Activated CD4-positive, alpha-beta T cell treated with anti-CD3 and anti-CD28 coated beads, Interleukin-2, amount 50 U/mL, for 24 hours (primary cell): ENCODE measurements around the gene MAP1LC3B.

Experiments used
- DNase-seq, 2 donors: peaks; one replicate each; pipeline ENCODE4 v3.0.0-alpha.2; 2020; ENCODE audit warnings: low read depth in 1 of 2, low spot score in 1 of 2

Gene MAP1LC3B

GRCh38 chr16:87426423-87427215, 34.5 kb downstream of the MAP1LC3B start:
- DNase-seq: no peak

- no peak for DNase-seq
Observed at GRCh38 chr16:87431926-87432325, 39.8 kb downstream of the MAP1LC3B start.

DNA sequence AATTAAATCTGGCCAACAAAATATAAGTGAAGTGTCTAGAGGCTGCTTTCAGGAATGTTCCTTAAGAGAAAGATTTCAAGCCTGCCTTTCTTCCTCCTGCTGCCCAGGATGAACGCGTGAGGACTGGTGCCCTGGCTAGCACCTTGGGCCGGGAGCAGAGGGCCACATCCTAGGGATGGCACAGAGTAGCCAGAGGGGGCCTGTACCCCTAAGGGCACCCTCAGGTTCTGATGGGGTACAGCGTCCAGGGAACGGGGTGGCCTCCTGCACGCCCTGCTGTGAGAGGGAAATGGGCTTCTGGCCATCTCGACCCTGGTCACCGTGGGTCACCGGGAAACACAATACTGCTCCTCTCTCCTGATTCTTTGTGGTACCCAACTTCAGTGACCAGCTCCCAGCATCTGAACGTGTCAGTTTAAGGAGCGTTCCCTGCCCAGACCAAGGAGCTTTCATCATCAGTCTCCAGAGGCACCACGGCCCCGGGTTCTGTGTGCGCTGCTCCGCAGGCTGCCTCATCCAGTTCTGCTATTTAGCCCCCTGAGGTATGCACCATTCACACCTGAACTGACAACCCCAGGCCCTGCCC, 40.3 kb downstream of the MAP1LC3B start:
- DNase-seq: no peak

- no peak for DNase-seq
Observed at GRCh38 chr16:87434146-87434667, 42.1 kb downstream of the MAP1LC3B start.

DNA sequence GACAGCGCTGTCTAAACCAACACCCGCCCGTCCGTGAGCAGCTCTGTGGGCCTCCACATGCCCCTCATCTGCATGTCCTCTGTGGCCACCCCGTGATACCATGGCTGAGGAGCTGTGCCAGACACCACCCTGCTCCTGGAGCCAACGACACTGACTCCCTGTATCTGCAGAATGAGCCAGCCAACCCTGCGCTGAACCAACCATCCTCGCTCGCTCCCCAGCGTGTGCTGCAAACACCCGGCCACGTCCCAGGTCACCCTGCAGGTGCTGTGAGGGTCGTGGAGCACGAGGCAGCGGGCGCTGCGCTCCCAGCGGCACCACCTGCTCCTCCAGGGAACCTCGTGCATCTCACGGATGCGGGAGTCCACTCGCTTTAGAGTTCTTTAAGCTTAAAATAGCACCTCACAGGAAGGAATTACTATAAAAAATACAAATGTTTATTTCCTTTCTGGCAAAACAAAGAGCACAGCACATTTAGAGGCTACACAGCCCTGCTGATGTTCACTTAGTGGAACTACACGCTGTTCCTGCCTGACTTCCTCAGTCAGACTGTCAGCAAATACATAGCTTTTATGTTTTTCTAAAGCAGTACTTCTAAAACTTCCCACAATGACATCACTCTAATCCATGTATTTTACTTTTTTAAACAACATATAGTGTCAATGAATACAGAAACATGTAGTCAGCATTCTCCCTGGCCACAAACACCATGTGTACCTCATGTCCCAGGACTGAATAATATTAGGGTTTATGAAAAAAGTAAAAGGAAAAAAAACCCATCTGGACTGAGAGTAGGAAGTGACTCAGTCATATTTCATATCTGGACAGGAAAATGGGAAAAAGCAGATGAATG, 43.5 kb downstream of the MAP1LC3B start:
- DNase-seq: no peak

GRCh38 chr16:87436225-87437172, 44.4 kb downstream of the MAP1LC3B start:
- peak in 1 of 2 donors; percentile 20 for DNase-seq

GRCh38 chr16:87437327-87437726, 45.2 kb downstream of the MAP1LC3B start:
- no peak for DNase-seq

DNA sequence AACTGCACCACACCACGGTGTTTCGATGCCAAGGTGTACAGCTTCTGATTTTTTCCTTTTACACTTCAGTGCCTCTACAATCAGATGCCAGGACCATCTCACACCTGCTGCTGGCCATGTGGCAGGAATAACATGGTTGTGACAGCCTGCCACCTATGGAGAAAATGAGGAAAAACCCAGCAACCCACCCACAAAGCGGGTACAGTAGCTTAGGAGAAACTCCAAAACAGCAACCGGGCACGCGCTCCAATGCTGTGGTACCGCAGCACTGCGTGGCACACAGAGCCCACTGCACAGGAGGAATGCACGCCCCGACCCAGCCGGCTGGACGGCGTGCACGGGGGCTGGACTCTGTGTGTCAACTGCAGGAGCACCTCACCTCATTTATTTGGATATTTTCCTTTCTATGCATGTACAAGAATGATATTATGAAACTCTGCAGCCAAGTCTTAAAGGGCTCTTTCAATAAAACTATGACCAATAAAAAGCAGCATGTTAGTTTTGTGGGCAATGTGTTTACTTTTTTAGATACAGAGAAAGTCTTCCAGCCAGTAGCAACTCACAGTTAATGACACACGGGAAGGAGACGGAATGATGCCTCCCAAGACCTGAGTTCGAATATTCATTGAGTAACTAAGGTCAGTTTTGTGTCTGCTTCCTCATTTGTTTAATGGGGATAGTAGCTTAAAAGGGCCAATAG, 45.9 kb downstream of the MAP1LC3B start:
- DNase-seq: no peak

DNA sequence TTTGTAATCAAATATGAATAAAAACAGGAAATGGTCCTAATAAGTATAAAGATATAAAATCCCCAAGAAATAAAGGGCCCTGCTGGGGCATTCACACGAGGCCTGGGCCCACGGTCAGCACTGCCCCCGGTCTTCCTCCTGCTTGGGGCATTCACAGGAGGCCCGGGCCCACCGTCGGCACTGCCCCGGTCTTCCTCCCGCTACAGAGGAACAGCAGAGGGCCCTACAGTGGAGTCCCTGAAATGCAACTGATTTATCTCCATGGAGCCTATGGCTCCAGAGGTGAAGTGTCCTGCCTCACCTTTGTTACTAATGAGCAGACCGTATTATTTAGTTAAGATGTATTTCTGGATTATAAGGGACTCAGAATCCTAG, 46.5 kb downstream of the MAP1LC3B start:
- no peak for DNase-seq

DNA sequence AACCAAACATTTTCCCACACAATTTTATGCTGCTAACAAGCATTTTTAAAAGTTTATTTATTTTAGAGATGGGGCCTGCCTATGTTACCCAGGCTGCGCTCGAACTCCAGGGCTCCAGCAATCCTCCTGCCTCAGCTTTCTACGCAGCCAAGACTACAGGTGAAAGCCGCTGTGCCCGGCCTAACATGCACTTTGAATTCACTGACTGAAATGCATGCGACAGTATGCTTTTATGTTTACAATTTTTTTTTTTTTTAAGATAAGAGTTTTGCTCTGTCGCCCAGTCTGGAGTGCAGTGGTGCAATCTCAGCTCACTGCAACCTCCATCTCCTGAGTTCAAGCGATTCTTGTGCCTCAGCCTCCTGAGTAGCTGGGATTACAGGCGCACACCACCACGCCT, 47.8 kb downstream of the MAP1LC3B start:
- no peak for DNase-seq

- DNase-seq: no peak
Observed at GRCh38 chr16:87441886-87442580, 49.9 kb downstream of the MAP1LC3B start.

- no peak for DNase-seq
Observed at GRCh38 chr16:87442581-87442966, 50.4 kb downstream of the MAP1LC3B start.

DNA sequence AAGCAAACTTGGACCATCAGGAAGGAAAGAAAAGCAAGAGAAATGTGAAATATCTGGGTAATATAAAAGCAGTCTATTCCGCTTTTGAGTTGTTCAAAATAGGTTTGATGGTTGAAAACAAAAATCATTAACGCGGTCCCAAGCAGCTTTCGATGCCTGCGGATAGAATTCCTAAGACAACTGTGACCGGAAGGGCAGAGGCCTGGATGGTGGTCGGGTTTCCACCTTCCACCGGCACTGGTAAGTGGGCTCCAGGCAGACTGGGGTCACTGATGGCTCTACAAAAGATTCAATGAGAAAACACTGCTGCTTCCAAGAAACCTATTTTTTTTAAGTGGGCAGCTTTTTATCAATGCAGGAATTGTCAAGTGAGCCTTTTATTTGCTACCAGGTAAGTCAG, 50.9 kb downstream of the MAP1LC3B start:
- no peak for DNase-seq

- no peak for DNase-seq
Observed at GRCh38 chr16:87443964-87444363, 51.8 kb downstream of the MAP1LC3B start.

DNA sequence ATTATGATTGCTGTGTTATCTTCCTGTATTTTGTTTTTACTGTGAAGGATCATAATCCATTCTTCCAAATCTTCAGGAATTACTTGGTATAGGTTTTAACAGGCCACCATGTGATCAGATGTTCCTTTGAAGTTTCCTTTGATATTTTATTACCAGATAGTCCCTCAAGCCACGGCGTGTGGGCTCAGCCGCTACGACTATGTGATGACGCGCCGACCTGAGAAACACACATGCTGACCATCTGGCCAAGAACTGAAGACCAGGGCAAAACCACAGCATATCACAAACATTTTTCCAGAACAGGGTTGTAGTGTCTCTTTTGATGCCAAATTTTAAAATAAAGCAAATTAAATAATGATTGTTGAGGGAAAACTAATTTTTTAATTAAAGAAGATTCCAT, 53.4 kb downstream of the MAP1LC3B start:
- DNase-seq: no peak

DNA sequence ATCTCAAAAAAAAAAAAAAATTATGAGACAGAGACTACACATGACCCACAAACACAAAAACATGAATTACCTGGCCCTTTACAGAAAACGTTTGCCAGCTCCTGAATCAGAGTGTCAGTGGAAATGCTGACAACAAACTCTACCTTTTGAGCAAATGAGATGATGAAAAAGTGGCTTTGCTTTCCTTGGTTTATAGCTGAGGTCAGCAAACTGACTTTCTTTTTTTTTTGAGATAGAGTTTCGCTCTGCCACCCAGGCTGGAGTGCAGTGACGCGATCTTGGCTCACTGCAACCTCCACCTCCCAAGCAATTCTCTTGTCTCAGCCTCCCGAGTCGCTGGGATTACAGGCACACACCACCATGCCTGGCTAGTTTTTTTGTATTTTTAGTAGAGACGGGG, 54.3 kb downstream of the MAP1LC3B start:
- no peak for DNase-seq

- DNase-seq: no peak
Observed at GRCh38 chr16:87447323-87447722, 55.2 kb downstream of the MAP1LC3B start.

DNA sequence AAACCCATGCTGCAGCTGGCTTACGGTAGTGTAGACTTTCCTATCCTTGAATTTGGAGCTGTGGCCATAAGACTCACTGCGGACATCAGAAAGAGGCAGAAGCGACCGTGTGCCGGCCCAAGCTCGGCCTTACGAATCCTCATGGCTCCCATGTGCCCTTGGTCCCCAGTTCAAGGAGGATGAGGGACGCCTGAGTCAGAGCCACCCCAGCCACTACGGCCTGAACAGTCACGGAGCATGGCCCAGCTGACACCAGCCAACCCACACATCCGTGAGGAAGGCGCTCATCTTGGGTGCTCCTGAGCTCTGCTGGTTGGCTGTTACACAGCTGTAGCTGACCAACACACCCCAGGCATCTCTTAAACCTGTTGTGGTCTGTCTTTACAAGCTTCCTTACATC, 56.7 kb downstream of the MAP1LC3B start:
- DNase-seq: no peak

DNA sequence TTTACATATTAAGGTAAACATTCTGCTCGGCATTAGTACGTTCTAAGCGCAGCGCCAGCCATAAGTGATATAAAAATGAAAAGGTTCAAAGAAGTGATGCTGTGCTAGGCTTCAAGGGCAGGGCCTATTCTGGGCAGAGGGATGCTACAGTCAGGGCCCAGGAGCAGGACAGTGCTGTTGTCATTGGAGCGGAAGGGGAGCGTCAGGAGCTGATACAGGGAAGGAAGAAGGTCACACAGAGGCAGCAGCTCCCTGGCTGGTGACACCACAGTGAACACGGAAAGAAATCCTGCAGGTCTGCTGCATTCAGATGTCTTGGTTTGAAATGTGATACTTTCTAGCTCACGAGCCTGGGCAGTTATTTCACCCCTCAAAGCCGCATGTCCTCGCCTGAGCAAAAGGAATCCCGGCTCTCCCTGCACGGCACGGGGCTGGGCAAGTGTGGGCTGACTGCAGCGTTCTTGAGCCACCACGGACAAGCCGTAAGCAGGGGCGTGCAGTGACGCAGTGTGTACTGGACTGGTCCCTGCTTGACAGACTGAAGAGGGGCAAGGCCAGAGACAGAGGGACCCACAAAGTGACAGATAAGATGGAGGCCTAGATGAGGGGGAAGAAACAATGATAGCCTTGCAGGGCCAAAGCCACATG, 59.6 kb downstream of the MAP1LC3B start:
- DNase-seq: no peak
